Inflammatory macrophage (primary cell): ENCODE results near the gene ENGASE.

Experiments used
- DNase-seq, 2 donors: peaks; one replicate each; pipeline ENCODE4 v3.0.0-alpha.2; 2020 to 2022

The ENGASE gene

DNA sequence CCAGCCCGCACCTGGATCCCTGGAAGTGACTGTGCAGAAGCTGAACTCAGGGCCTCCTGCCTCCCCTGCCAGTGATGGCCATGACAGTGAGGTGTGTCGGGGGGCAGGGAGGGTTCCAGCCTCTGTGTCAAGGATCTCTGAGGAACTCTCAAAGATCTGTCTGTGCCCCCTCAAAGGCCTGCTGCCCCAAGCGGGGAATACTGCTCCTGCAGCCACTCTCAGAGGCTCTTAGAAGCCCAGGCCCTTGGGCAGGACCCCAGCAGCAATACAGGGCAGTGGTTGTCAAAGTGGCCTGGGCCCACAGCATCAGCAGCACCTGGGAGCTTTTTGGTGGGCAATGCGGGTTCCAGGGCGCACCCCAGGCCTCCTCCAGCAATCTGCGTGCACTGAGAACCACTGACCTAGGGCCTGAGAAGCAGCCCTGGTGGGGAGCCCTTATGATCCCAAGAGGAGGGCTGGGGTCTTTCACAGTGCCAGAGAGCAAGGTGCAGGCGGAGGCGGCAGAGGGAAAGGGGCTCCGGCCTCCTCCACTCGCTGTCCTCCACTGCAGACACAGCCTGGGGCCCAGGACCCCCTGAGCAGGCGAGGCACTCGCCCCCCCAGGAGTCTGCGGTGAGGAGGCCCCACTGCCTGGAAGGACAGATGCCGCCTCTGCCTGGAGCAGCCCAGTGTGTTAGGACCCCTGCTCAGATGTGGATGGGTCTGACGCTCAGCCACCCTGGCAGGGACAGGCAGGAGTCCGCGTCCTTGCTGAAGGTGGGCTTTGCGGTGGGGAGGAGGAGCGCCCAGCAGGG is 42.1 kb downstream of the ENGASE start:
- DNase-seq = no peak

DNA sequence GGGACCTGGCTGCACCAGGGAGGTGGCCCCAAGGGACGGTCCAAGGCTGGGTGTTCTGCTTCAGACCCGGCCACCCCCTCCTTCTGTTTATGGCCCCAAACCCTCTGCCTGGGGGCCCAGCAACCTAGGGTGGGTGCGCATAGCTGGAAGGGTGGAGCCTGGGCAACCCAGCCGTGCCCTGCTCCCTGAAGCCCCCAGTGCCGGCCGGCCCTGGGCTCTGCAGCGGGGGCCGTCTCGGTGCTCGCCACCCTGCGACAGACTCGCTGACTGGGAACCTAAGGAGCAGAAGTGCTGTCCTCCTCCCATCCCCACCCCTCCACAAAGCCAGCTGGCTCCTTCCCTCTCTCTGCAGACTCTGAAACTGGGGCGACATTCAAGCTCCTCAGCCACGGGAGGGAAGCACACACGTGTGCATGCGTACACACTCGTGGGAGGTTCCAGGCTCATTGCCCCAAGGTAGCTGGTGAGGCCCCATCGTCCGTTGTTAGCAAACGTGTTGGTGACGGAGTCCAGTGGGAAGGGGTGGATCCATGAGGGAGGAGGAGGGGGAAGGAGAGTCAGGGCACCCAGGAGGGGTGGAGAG is 43.4 kb downstream of the ENGASE start:
- no peak for DNase-seq

DNA sequence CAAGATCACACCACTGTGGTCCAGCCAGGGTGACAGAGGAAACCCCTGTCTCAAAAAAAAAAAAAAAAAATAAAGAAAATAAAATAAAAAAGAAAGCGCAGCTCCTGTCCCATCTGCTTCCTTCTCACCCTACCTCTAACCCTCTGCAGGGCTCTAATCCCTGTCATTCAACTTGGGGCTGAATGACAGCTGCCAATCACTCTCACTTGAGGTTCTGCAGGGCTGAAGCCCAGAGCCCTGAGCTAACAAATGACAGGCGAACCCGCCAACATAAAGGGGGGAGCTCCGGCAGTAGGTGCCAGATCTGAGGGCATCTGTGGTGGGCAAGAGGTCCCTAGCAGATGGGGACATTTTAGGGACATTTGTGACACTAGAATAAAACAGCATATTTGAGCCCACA is 44.3 kb downstream of the ENGASE start:
- DNase-seq = no peak

DNA sequence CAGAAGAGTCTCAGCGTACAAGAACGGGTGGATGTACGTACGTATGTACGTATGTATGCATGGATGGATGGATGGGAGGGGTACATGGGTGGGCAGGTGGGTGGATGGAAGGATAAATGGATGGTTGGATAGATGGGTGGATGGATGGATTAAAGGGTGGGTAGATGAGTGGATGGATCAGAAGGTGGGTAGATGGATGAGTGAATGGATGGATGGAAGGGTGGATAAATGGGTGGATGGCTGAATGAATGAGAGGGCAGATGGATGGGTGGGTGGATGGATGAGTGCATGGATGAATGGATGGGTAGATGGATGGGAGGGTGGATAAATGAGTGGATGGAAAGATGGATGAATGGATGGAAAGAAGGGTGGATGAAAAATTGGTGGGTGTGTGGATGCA is 45.6 kb downstream of the ENGASE start:
- no peak for DNase-seq

DNA sequence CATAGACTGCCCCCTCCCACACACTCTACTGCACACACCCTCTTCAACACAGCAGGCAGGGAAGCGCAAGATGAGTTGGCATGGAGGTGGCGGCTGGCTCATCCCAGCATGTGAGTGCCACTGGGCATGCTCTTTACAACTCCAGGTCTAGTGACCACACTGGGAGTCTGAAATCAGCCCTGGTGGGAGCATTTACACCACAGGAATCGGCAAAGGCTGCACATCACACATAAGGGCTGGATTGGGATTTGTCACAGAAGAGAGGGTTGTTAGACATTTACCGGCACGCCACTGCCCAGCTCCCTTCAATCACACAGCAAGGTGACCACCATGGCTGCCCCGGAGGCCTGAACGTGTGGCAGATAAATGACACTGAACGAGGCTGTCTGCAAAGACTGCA is 49.4 kb downstream of the ENGASE start:
- no peak for DNase-seq

DNA sequence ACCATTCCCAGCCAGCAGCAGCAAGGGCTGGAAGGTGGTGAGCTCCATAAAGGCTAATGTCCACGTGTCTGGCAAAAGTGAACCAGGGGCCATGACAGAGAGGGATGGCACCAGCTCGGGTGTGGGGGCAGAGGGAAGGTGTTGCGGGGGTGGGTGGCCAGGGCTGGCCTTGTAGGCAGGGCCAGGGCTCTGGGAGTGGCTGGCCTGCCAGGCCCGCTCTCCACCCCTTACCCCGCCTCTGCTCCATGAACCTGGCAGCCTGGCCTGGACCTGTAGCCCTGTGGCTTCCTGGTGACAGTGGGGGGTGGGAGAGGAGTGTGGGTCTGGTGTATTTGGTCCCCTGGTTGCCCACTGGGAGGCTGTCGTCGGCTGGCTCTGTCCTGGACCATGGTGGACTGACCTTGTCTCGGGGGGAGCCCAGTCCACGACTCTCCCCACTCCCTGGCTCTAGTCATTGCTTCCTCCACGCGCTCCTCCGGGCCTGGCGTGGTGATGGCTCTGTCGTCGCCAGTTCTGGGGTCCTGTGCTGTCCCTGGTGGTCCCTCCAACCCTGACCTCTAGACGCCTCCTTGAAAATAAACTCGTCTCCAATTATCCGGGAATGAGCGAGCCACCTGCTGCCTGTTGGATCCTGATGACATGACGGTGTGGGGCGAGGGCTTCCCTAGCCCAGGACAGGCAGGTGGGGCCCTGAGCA is 50.0 kb downstream of the ENGASE start:
- no peak for DNase-seq

DNA sequence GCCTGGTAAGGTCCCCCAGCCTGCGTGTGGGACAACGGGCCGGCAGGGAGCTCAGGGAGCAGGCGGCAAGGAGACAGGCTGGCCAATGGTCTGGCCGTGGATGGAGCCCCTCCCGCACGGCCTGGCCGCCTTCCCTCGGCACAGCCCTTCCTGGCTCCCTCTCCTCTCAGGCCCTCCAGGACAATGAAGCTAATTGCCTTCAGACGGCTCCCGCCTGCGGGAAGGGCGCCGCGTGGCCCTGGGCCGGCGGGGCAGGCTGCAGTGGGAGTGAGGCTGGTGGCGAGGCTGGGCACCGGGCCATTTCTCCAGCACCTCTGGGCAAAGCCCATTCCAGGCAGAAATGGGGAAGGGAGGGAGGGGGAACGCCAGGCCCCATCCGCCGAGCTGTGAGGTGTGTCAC is 50.9 kb downstream of the ENGASE start:
- no peak for DNase-seq

DNA sequence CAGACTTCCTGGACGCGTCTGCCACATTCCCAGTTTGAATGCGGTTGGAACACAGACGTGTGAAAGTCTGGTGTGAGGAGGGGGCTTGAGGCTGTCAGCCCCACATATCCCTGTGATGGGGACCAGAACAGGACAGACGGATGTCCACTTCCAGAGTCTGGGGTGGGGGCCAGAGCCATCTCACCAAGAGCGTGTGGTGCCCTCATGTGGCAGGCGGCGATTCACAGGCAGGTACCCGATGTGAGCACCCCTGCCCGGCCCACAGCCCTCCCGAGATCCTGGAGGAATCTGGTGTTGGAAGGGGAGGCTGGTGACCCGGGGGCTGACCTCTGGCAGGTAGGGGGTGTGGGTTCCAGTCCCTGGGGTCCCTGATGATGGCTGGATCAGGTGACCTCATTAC is 51.5 kb downstream of the ENGASE start:
- DNase-seq = no peak

DNA sequence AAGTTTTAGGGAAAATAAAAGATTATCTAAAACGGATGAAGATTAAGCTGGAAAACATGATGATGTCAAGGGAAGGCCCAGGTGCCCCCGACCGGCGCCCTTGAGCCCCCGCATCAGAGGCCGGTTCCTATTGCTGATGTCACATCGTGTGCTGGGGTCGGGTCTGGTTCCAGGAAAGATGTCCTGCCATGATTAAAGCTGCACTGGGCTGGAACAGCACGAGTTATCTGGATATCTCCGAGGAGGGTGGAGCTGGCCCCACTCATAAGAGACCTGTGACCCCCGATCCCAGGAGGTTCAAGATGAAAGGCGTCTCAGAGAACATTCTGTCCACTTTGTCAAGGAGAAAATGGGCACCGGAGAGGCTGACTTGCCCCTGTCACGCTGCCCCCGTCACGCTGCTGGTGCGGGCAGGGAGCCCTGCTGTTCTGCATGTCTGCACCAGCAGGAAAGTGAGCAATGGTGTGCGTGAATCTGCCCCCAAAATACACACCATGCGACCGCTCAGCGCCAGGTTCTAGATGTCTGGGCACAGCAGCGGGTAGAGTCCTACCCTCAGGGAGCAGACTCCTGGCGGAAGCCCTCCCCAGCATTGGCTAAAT is 53.0 kb downstream of the ENGASE start:
- DNase-seq = no peak

DNA sequence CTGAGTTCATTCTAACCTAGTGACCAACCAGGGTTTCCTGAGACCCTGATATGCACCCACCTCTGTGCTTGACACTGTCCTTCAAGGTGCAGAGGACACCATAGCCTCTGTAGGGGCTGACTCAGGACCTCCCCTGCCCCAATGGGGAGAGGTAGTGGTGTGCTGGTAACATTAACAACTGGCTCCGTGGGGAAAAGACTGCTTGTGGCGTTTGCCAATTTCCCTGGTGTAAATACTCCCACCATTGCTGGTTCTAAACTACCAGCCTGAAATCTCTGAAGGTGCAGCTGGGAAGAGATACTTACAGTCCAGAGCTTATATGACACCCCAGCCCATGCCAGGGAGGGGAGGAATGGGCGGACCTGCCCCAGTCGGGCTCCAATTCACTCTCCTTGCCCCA is 54.9 kb downstream of the ENGASE start:
- DNase-seq = no peak

DNA sequence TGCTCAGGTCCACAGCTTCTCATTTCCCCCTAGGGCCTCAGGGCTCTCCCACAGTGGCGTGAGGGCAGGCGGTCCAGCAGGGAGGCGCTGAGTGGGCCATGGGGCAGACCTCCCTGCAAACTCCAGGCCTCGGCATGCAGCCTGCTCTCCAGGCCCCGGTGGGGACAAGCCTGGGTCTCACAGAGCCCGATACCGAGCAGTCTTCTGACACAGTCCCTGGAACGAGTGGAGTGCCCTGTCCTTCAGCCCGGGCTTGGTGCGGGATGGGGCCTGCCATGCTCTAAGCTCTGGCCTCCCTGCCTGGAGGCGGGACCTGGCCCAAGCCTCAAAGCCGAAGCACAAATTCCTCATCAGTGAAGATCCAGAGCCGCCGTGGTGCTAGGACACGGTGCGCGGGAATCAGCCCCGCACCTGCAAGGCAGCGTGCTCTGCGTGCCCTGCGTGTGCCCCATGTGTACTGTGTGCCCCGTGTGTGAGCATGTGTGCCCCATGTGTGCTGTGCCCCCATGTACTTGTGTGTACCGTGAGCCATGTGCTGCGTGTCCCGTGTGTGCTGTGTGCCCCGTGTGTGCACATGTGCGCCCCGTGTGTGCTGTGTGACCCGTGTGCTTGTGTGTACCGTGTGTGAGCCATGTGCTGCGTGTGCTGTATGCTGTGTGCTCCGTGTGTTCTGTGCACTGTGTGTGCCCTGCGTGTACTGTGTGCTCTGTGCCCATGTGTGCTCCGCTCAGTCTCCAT is 56.1 kb downstream of the ENGASE start:
- DNase-seq = no peak

DNA sequence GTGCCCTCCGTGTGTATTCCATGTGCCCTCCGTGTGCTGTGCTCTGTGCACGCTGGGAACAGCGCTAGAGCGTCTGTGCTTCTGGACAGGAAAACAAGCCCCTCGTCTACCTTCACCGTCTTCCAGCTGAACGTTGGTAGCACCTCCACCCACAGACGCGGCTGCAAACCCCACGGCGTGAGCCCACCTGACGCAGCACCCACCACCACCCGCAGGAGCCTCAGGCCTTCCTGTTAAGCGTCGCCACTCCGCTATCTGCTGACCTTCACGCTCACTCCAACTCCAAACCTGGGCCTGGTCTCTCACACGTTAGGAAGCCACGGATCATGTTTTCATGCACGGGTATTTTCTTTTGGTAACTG is 56.6 kb downstream of the ENGASE start:
- no peak for DNase-seq

DNA sequence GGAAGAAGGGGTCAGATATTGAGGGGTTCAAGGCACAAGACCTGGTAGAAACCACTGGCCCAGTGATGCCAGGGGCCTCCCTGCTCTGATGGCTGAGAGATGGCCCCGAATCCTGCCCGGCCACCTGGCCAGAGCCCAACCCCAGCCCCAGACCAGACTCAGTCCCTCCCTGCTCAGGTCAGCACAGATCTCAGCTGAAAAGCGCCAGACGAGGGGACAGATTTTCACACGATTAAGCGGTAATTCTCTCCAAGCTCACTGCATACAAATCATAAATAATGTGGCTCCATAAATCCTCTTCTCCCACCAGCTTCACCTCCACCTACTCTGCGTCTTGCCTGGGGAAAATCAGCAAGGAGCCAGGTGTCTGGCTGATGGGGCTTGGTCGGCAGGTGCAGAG is 57.1 kb downstream of the ENGASE start:
- no peak for DNase-seq

DNA sequence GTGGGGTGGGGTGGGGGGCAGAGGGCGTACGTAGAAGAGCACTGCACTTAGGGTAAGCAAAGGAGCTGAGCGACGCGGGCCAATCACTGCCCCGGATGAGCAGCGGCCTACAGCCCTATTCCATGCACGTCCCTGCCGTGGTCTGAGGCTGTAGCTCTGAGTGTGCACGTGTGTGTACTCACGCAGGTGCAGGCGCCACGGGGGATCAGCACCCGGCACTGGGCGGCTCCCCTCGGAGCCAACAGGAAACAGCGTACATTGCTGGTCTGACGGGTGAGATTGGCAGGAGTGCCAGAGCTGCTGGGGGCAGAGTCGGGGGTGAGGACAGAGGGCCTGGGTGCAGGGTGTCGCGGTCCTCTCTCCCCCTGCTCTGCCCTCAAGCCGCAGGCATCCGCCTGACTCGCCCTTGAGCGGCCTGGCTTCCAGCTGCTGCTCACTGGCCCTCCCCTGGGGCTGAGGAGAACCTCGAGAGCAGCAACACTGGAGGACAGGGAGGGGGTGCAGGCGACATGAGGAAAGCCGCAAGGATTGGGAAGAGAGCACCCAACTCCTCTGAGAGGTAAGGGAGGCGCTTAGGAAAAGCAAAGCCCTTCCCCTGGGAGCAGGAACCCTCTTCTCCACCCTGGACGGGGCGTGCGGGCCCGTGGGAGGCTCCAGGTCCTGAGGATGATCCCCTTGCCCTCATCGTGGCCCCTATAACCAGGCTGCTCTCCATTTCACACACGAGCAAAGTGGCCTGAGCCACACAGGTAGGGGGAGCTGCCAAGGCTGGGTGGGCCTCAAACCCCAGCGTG is 57.8 kb downstream of the ENGASE start:
- no peak for DNase-seq

DNA sequence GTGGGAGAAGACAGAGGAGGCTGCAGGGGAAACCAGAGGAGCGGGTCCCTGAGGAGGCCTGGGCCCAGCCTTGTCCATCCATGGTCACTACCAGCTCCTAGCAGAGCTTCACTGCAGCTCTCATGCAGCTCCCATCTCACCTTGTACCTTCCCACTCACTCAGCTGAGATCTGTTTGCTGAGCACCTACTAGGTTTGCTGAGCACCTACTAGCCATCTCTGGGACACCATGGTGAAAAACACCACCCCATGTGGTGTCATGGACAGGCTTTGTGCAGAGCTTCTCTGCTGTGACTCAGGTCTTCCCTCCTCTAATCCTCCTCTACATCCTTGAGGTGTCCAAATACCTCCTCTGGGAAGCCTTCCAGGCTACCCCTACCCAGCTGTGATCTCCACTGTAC is 58.6 kb downstream of the ENGASE start:
- no peak for DNase-seq

DNA sequence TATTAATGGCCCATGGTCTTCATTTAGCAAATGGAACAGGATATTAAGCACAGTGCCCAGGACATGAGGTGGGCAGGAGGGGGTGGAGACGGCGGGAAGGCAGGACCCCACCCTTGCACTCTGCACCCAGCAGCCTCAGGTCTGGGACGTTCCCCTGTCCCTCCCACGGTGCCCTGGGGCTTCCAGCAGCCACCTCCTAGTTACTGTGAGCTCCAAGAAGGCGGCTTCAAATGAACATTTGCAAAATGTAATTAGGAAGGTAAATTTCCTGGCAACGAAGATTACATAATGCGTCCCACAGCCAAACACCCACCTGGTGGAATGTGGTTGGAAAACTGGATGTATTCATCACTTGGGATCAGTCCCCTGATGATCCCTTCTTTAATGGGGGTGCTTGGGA is 59.4 kb downstream of the ENGASE start:
- no peak for DNase-seq

DNA sequence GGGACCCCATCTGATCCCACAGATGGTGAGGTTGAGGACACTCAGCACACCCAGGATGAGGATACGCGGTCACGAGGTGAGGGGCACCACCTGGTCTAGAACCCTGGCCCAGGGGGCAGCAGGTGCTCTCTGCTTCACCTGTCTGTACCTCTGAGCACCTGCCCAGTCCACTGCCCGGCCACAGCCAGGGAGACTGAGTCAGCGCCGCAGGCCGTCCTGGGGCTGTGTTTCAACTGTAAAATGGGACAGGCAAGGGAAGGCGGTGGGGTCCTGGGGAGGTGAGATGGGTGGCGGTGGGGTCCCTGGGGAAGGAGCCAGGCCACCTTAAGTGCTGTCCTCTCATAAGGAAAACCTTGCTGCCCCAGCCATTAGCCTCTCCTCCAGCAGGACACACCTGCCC is 60.4 kb downstream of the ENGASE start:
- DNase-seq = no peak

DNA sequence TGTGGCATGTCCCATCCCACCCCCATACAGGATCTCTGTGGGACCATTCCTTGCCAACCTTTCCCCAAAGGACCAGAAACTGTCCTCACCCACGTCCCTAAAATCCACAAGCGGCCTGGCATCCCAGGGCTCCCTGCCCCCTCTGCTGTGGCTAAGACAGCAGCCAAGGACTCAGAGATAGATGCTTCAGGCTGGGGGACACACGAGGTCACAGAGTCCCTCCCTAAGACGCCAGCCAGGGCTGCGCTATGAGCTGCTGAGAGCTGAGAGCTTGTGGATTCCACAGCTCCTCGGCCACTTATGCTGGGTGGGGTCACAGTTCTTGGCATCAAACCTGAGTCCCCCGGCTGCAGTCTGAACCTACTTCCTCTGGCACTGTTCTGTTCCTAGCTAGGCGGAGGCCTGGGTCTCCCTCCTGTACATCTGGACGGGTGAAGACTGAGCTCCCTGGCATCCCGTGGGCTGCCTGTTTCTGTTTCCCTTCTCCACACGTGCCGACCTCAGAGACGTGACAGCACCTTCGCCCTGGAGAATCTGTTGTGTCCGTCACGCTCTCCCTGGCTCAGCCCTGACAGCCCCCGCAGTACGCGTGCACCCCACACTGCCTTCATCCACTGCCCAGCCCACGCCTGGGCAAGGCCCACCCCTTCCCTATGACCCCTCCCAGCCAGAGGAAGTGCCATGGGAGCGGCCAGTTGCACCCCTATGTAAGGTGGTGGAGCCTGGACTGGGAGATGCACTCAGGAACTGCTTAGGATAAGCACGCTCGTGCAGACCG is 61.2 kb downstream of the ENGASE start:
- DNase-seq = no peak
